Loucy (cell line): ENCODE data around the gene CCDC148.

Experiments
- H2AFZ ChIP-seq: fragments of 200-600 bp; sonication (generic); 2 replicates; pipeline ENCODE4 v1.6.0; 2016; ENCODE audit warnings: antibody characterized with exemption, mild to moderate bottlenecking, low read length, moderate library complexity
- H3F3A ChIP-seq: fragments of 200-600 bp; 2 replicates; pipeline ENCODE4 v1.6.0; 2016; ENCODE audit warnings: antibody characterized with exemption, low read depth, mild to moderate bottlenecking
- H3K27me3 ChIP-seq: fragments of 200-600 bp; sonication (generic); 2 replicates; pipeline ENCODE4 v1.6.1; 2014; ENCODE audit warnings: low read length, mild to moderate bottlenecking; ENCODE audit not compliant: insufficient read depth, poor library complexity, severe bottlenecking
- H3K36me3 ChIP-seq: fragments of 200-600 bp; sonication (generic); 2 replicates; pipeline ENCODE4 v1.6.1; 2016; ENCODE audit warnings: low read length; ENCODE audit not compliant: insufficient read depth
- H3K4me1 ChIP-seq: fragments of 200-600 bp; sonication (generic); 2 replicates; pipeline ENCODE4 v1.5.1; 2014; ENCODE audit warnings: low read length, mild to moderate bottlenecking; ENCODE audit not compliant: insufficient read depth, poor library complexity, severe bottlenecking
- H3K4me2 ChIP-seq: fragments of 200-600 bp; sonication (generic); 2 replicates; pipeline ENCODE4 v1.6.0; 2014; ENCODE audit warnings: antibody characterized with exemption, low read length, low read depth, mild to moderate bottlenecking; ENCODE audit not compliant: poor library complexity, severe bottlenecking
- H3K4me3 ChIP-seq: fragments of 200-600 bp; sonication (generic); 2 replicates; pipeline ENCODE4 v1.5.1; 2014; ENCODE audit warnings: low read length, mild to moderate bottlenecking, mixed read lengths; ENCODE audit not compliant: poor library complexity, severe bottlenecking
- H3K79me2 ChIP-seq: fragments of 200-600 bp; sonication (generic); 2 replicates; pipeline ENCODE4 v1.6.1; 2014; ENCODE audit warnings: low read length; ENCODE audit not compliant: insufficient read depth
- H3K9ac ChIP-seq: fragments of 200-600 bp; sonication (generic); 2 replicates; pipeline ENCODE4 v1.6.0; 2014; ENCODE audit warnings: mild to moderate bottlenecking, low read depth, low read length, moderate library complexity; ENCODE audit not compliant: poor library complexity, severe bottlenecking
- H3K9me2 ChIP-seq: fragments of 200-600 bp; sonication (generic); replicated peaks from 2 replicates; pipeline ENCODE4 v1.6.1; 2016; ENCODE audit warnings: low read depth, low read length, mixed read lengths
- H3K9me3 ChIP-seq: fragments of 200-600 bp; sonication (generic); 2 replicates; pipeline ENCODE4 v1.6.1; 2014; ENCODE audit warnings: mild to moderate bottlenecking, antibody characterized with exemption, low read length, low read depth; ENCODE audit not compliant: insufficient read depth
- H4K20me1 ChIP-seq: fragments of 200-600 bp; sonication (generic); 2 replicates; pipeline ENCODE4 v1.6.0; 2014; ENCODE audit warnings: antibody characterized with exemption, low read length, mild to moderate bottlenecking; ENCODE audit not compliant: insufficient read depth, poor library complexity, severe bottlenecking
- EZH2phosphoT487 ChIP-seq: fragments of 200-600 bp; IDR thresholded peaks from 2 replicates; pipeline ENCODE4 v1.6.1; 2018; ENCODE audit warnings: antibody characterized with exemption, mild to moderate bottlenecking, moderate library complexity, borderline replicate concordance
- TF ChIP-seq, protein P1 (sequence below): fragments of 200-600 bp; sonication (generic); conservative IDR thresholded peaks from 2 replicates; pipeline ENCODE4 v1.5.1; 2014; ENCODE audit warnings: mild to moderate bottlenecking, antibody characterized with exemption, low read length

The CCDC148 gene

DNA sequence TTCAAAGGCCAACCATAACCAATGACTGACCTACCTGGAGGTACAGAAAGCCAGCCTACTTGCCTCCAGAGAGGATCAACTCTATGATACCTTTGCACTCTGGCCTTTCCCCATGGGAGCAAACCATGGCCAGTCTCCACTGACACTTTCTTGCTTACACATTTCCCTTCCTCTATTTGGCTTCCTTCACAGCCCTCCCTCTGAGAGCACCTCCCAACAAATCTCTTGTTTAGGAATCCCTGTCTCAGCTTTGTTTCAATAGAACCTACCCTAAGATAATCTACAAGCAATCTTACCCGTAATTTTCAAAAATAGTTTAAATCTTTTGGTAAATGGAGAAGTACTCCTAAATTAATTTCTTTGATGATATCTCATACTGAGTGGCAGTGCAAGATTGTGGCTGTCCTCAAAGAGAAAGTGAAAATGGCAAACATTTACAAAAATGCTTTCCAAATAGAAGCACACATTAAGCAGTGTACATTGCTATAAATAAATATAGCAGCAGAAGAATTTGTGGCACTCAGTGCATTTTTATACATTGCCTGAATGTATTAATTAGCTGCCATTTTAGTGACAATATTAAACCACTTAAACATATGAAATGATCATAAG lies 140.6 kb downstream of the CCDC148 start:
- no peak for TF ChIP-seq EZH2phosphoT487
- TF ChIP-seq, protein P1, sequence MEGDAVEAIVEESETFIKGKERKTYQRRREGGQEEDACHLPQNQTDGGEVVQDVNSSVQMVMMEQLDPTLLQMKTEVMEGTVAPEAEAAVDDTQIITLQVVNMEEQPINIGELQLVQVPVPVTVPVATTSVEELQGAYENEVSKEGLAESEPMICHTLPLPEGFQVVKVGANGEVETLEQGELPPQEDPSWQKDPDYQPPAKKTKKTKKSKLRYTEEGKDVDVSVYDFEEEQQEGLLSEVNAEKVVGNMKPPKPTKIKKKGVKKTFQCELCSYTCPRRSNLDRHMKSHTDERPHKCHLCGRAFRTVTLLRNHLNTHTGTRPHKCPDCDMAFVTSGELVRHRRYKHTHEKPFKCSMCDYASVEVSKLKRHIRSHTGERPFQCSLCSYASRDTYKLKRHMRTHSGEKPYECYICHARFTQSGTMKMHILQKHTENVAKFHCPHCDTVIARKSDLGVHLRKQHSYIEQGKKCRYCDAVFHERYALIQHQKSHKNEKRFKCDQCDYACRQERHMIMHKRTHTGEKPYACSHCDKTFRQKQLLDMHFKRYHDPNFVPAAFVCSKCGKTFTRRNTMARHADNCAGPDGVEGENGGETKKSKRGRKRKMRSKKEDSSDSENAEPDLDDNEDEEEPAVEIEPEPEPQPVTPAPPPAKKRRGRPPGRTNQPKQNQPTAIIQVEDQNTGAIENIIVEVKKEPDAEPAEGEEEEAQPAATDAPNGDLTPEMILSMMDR = no peak

DNA sequence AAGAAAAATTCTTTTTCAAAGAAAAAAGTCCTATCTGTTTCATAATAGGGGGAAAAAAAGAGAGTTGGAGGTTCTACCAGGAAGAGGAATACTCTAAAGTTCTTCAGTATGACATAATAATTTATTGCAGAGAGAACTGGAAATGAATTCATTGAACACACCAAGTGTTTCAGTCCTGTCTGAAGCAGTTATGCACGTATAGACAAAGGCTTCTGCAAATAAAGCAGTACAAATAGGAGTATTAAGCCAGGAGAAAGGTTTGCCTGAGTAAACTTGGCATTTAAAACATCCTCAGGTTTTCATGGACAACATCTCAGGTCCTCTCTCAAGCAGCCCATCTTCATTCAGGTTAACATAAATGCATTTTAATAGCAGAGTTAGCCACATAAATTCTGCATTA lies 141.6 kb downstream of the CCDC148 start:
- Histone ChIP-seq H3K27me3 (no peaks in the 10 kb centered on the region), H3K4me3 (no peak overlapping the region), H3K4me2 (no peak overlapping the region), H3K79me2 (no peaks in the 10 kb centered on the region), H3K9ac (no peak overlapping the region), H3K9me2 (no peaks in the 10 kb centered on the region), H3K4me1 (no peaks in the 10 kb centered on the region), H3K36me3 (no peaks in the 10 kb centered on the region), H3F3A (no peaks in the 10 kb centered on the region), H2AFZ (no peak overlapping the region), H3K9me3 (no peaks in the 10 kb centered on the region), H4K20me1 (no peaks in the 10 kb centered on the region)
- TF ChIP-seq, protein P1 = no peak
- TF ChIP-seq EZH2phosphoT487 = no peak

More for the DNA sequence above, 140.6 kb downstream of the CCDC148 start:
- Histone ChIP-seq H3K9ac (no peak overlapping the region), H4K20me1 (no peaks in the 10 kb centered on the region), H3K4me3 (no peak overlapping the region), H3F3A (no peaks in the 10 kb centered on the region), H3K9me3 (no peaks in the 10 kb centered on the region), H3K79me2 (no peaks in the 10 kb centered on the region), H3K9me2 (no peaks in the 10 kb centered on the region), H3K4me1 (no peaks in the 10 kb centered on the region), H3K27me3 (no peaks in the 10 kb centered on the region), H2AFZ (no peak overlapping the region), H3K36me3 (no peaks in the 10 kb centered on the region), H3K4me2 (no peak overlapping the region)

DNA sequence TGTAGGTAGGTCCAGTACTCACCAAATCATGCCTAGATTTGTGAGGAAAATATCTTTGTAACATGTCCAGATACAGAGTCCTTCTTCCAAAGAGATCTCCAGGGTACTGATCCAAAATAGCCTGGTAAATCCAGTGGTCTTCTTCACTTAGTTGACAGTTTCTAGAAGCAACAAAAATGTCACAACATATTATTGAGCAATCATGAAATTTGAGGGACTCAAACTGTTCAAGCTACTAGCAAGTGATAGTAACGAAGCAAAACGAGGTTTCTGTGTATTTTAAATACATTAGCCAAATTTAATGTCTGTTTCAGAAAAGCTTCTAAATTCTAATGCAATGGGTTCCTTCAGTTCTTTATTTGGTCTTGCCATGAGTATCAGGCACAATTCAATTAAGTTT lies 142.8 kb downstream of the CCDC148 start:
- no peaks in the 10 kb centered on the region for H3K79me2 ChIP-seq
- H3F3A ChIP-seq = no peaks in the 10 kb centered on the region
- H3K4me3 ChIP-seq = no peak overlapping the region
- H4K20me1 ChIP-seq = no peaks in the 10 kb centered on the region
- no peaks in the 10 kb centered on the region for H3K27me3 ChIP-seq
- H2AFZ ChIP-seq = no peak overlapping the region
- H3K9me3 ChIP-seq = no peaks in the 10 kb centered on the region
- no peaks in the 10 kb centered on the region for H3K36me3 ChIP-seq
- no peak for TF ChIP-seq EZH2phosphoT487
- TF ChIP-seq, protein P1 = no peak
- no peak overlapping the region for H3K9ac ChIP-seq
- H3K4me1 ChIP-seq = no peaks in the 10 kb centered on the region
- H3K9me2 ChIP-seq = no peaks in the 10 kb centered on the region
- H3K4me2 ChIP-seq = no peak overlapping the region
